ENCODE data around the gene MCTP2. TPM values are rescaled to one million over a fixed set of nuclear protein-coding genes. Genes with fewer than 3 reads are reported as not detected.

MCTP2 gene
- total RNA-seq, 1 donor from 2014 or later: 6.3 TPM

GRCh38 chr15:94362385-94363092 lies 131.2 kb downstream of the MCTP2 start:
- DNase-seq (ENCODE audit: low read depth): no peak
- TF ChIP-seq CTCF (IDR thresholded peaks at IDR 0.05; ENCODE audit: insufficient read depth, low read length, poor library complexity, severe bottlenecking): no peak
- Histone ChIP-seq H3K27me3 (ENCODE audit: control insufficient read depth, insufficient read depth, low read length) (no peaks in the 10 kb centered on the region), H3K4me3 (ENCODE audit: low read depth, low read length) (no peak overlapping the region), H3K36me3 (ENCODE audit: control insufficient read depth, insufficient read depth, low read length) (no peaks in the 10 kb centered on the region)

- no peak overlapping the region for H3K4me3 ChIP-seq (ENCODE audit: low read depth, low read length)
- no peak for DNase-seq (ENCODE audit: low read depth)
Measured at GRCh38 chr15:94363382-94363781, 132.0 kb downstream of the MCTP2 start.

GRCh38 chr15:94366781-94367180 lies 135.4 kb downstream of the MCTP2 start:
- no peaks in the 10 kb centered on the region for H3K27me3 ChIP-seq (ENCODE audit: control insufficient read depth, insufficient read depth, low read length)
- no peak for TF ChIP-seq CTCF (IDR thresholded peaks at IDR 0.05; ENCODE audit: insufficient read depth, low read length, poor library complexity, severe bottlenecking)
- H3K36me3 ChIP-seq (ENCODE audit: control insufficient read depth, insufficient read depth, low read length): no peaks in the 10 kb centered on the region
- DNase-seq (ENCODE audit: low read depth): no peak
- H3K4me3 ChIP-seq (ENCODE audit: low read depth, low read length): no peak overlapping the region

More at GRCh38 chr15:94363382-94363781, 132.0 kb downstream of the MCTP2 start:
- TF ChIP-seq CTCF (IDR thresholded peaks at IDR 0.05; ENCODE audit: insufficient read depth, low read length, poor library complexity, severe bottlenecking): no peak
- no peaks in the 10 kb centered on the region for H3K36me3 ChIP-seq (ENCODE audit: control insufficient read depth, insufficient read depth, low read length)
- no peaks in the 10 kb centered on the region for H3K27me3 ChIP-seq (ENCODE audit: control insufficient read depth, insufficient read depth, low read length)

GRCh38 chr15:94367726-94368535 lies 136.6 kb downstream of the MCTP2 start:
- no peaks in the 10 kb centered on the region for H3K36me3 ChIP-seq (ENCODE audit: control insufficient read depth, insufficient read depth, low read length)
- DNase-seq (ENCODE audit: low read depth): no peak
- TF ChIP-seq CTCF (IDR thresholded peaks at IDR 0.05; ENCODE audit: insufficient read depth, low read length, poor library complexity, severe bottlenecking): no peak
- H3K4me3 ChIP-seq (ENCODE audit: low read depth, low read length): no peak overlapping the region
- H3K27me3 ChIP-seq (ENCODE audit: control insufficient read depth, insufficient read depth, low read length): no peaks in the 10 kb centered on the region

GRCh38 chr15:94370206-94370935 lies 139.0 kb downstream of the MCTP2 start:
- DNase-seq (ENCODE audit: low read depth): no peak
- TF ChIP-seq CTCF (IDR thresholded peaks at IDR 0.05; ENCODE audit: insufficient read depth, low read length, poor library complexity, severe bottlenecking): no peak
- H3K4me3 ChIP-seq (ENCODE audit: low read depth, low read length): no peak overlapping the region
- no peaks in the 10 kb centered on the region for H3K27me3 ChIP-seq (ENCODE audit: control insufficient read depth, insufficient read depth, low read length)
- H3K36me3 ChIP-seq (ENCODE audit: control insufficient read depth, insufficient read depth, low read length): no peaks in the 10 kb centered on the region

All from kidney epithelial cell (primary cell).